ENCODE data around the gene PCCA.

- TF ChIP-seq CTCF (IDR thresholded peaks at IDR 0.05; ENCODE audit: extremely low read depth in 1 of 2, insufficient read depth in 1 of 2, low read depth in 1 of 2, low read length in 2 of 2) (no peak), EZH2 (IDR thresholded peaks at IDR 0.05; ENCODE audit: borderline replicate concordance, low read depth, low read length, severe bottlenecking) (no peak), POLR2AphosphoS5 (IDR thresholded peaks at IDR 0.05; ENCODE audit: insufficient read depth, low read depth, low read length) (no peak), POLR2A (IDR thresholded peaks at IDR 0.05; ENCODE audit: low read depth, low read length) (no peak), GATA2 (IDR thresholded peaks at IDR 0.05; ENCODE audit: insufficient read depth, insufficient read length, low read depth, low read length) (no peak)
These were observed 300.7 kb downstream of the PCCA start for GRCh38 chr13:100389617-100390016.
